ENCODE results near the gene FAM24B.
A peak's percentile ranks its signal among the peaks of the same experiment; 100 is the strongest.
"Not testable (repeated sequence)": the region's sequence is repeated elsewhere in the genome, so short reads cannot be mapped to it uniquely, and the experiment has no call there.

Gene FAM24B, protein sequence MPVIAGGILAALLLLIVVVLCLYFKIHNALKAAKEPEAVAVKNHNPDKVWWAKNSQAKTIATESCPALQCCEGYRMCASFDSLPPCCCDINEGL

GRCh38 chr10:122879339-122880273 lies at the start of gene FAM24B:
FAM24B (minus strand) TSS chr10:122879581; CDS start chr10:122850515, 29,066 bp downstream.
- DNase-seq: peak; percentile 97

- no peak for DNase-seq
Measured at GRCh38 chr10:122915700-122916099, 36.3 kb upstream of the FAM24B start.

DNA sequence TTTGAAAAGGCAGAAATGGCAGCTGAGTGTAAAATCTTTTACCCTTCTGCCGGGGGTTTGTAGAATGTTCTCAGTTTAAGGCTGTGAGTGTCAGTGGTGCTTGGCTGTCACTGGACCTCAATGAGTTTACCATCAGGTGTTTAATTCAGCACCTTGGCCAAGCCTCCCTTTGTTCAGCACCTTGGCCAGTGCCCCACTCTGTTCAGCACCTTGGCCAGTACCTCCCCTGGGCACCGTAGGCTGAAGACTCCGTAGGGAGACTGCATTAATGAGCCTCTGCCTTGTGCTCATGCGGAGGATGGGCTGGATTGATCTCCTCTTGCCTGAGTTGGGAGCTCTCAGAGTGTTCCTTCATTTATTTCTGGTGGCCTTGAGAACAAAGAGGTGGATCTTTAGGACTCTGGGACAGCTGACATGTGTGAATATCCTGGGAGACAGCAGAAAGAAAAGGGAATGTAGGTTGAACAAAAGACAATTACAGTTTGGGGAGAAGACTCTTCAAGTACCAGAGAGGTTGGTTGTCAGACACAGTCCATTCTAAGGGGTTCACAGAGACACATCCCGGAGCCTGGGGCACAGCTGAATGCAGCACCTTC lies 32.6 kb upstream of the FAM24B start:
- DNase-seq: peak; percentile 38

GRCh38 chr10:122910310-122910709 lies 30.9 kb upstream of the FAM24B start, which contains the start of gene FAM24A:
FAM24A (plus strand) TSS chr10:122910610; CDS start chr10:122911635, 1,025 bp downstream.
- DNase-seq: no peak

DNA sequence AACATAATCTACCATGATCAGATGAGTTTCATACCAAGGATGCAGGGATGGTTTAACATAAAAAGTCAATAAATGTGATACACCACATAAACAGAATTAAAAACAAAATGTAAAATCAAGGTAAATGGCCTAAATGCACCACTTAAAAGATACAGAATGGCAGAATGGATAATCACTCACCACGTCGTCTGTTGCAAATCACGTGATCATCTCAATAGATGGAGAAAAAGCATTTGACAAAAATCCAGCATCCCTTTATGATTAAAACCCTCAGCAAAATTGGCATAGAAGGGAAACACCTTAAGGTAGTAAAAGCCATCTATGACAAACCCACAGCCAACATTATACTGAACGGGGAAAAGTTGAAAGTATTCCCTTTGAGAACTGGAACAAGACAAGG lies 24.5 kb upstream of the FAM24B start:
- not testable (repeated sequence) for DNase-seq

- DNase-seq: no peak
Measured at GRCh38 chr10:122894261-122894944, 15.0 kb upstream of the FAM24B start.

- no peak for DNase-seq
Measured at GRCh38 chr10:122884166-122884565, 4.8 kb upstream of the FAM24B start.

GRCh38 chr10:122882766-122883165 lies 3.4 kb upstream of the FAM24B start:
- no peak for DNase-seq

GRCh38 chr10:122878799-122879338 lies 512 bp downstream of the FAM24B start:
- peak; percentile 31 for DNase-seq

GRCh38 chr10:122877264-122877663 lies 2.1 kb downstream of the FAM24B start:
- no peak for DNase-seq

- DNase-seq: no peak
Measured at GRCh38 chr10:122876467-122876855, 2.9 kb downstream of the FAM24B start.

DNA sequence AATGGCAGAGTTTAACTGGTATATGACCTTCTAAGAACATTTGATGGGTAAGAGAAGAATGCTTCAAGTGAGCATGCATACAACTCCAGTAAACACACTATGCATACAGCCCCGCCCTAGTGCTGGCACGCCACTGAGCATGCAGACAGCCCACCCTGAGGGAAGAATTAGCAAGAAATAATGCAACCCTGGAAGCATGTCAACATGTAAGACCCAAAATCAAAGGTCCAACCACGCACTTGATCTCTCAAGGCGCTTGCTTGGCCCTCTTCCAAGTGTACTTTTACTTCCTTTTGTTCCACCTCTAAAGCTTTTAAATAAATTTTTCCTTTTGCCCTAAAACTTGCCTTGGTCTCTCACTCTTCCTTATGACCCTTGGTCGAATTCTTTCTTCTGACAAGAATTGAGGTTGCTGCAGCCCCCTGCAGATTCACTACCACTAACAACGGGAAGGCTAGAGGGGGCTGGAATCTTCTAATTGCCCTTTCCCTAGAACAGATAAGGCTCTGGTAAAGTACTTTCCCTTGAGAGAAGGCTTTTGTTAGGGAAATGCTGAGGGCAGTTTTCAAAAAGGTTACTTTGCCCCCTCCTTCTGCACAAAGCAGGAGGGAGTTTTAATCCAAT lies 3.4 kb downstream of the FAM24B start:
- no peak for DNase-seq

DNA sequence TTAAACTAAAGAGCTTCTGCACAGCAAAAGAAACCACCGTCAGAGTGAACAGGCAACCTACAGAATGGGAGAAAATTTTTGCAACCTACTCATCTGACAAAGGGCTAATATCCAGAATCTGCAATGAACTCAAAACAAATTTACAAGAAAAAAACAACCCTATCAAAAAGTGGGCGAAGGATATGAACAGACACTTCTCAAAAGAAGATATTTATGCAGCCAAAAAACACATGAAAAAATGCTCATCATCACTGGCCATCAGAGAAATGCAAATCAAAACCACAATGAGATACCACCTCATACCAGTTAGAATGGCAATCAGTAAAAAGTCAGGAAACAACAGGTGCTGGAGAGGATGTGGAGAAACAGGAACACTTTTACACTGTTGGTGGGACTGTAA lies 7.4 kb downstream of the FAM24B start:
- DNase-seq: not testable (repeated sequence)

DNA sequence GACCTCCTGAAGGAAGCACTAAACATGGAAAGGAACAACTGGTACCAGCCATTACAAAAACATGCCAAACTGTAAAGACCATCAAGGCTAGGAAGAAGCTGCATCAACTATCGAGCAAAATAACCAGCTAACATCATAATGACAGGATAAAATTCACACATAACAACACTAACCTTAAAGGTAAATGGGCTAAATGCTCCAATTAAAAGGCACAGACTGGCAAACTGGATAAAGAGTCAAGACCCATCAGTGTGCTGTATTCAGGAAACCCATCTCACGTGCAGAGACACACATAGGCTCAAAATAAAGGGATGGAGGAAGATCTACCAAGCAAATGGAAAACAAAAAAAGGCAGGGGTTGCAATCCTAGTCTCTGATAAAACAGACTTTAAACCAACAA lies 10.6 kb downstream of the FAM24B start:
- not testable (repeated sequence) for DNase-seq

DNA sequence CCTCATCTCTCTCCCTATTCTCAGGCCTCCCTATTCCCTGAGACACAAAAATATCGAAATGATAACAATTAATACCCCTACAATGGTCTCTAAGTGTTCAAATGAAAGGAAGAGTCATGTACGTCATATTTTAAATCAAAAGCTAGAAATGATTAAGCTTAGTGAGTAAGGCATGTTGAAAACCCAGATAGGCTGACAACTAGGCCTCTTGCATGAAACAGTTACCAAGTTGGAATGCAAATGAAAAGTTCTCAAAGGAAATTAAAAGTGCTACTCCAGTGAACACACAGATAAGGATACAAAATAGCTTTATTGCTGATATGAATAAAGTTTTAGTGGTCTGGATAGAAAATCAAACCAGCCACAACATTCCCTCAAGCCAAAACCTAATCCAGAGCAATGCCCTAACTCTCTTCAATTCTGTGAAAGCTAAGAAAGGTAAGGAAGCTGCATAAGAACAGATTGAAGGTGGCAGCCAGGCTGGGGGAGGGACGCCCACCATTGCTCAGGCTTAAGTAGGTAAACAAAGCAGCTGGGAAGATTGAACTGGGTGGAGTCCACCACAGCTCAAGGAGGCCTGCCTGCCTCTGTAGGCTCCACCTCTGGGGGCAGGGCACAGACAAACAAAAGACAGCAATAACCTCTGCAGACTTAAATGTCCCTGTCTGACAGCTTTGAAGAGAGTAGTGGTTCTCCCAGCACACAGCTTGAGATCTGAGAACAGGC lies 12.5 kb downstream of the FAM24B start:
- not testable (repeated sequence) for DNase-seq

DNA sequence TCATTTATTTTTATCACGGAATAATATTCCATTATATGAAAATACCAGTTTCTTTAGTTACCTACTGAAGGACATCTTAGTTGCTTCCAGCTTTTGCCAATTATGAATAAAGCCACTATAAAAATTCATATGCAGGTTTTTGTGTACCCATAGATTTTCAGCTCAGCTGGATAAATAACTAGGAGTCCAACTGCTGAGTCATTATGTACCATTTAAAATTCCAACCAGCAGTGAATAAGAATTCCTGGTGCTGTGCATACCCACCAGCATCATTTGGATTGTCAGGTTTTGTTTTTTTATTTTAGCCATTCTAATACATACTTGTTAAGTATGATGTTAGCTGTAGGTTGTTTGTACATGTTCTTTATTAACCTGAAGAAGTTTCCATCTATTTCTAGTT lies 14.5 kb downstream of the FAM24B start:
- no peak for DNase-seq

- DNase-seq: no peak
Measured at GRCh38 chr10:122864194-122864592, 15.2 kb downstream of the FAM24B start.

- DNase-seq: no peak
Measured at GRCh38 chr10:122863216-122864193, 15.9 kb downstream of the FAM24B start.

- no peak for DNase-seq
Measured at GRCh38 chr10:122861711-122862161, 17.6 kb downstream of the FAM24B start.

- DNase-seq: no peak
Measured at GRCh38 chr10:122859527-122859926, 19.9 kb downstream of the FAM24B start.

All from CD4-positive, alpha-beta T cell treated with Interleukin-17A for 1 hour (primary cell).